MCF 10A (cell line): Measurements from ENCODE around the gene KIF2C. TPM values are rescaled to one million over a fixed set of nuclear protein-coding genes. Genes with fewer than 3 reads are reported as not detected.
"Not testable (repeated sequence)": the region's sequence is repeated elsewhere in the genome, so short reads cannot be mapped to it uniquely, and the experiment has no call there.

Source experiments
- BruUV-seq: library from RNA; stranded (reverse); fragments of 400-500 nt; replicated peaks from 2 replicates; lab custom pipeline; 2021; lab: Mats Ljungman, UMichigan
- CTCF ChIA-PET: fragments of 300-600 bp; sonication (Branson Sonifier 250); formaldehyde crosslinking; extraction: SDS; loops from one replicate; lab custom pipeline; 2021; ENCODE audit warnings: antibody characterized with exemption, inconsistent platforms; lab: Yijun Ruan, JAX
- POLR2A ChIA-PET: fragments of 300-600, 350-650 bp; sonication (Branson Sonifier 250); formaldehyde crosslinking; extraction: SDS; loops from one replicate; lab custom pipeline; 2020; ENCODE audit warnings: antibody characterized with exemption, inconsistent platforms; lab: Yijun Ruan, JAX
- DNase-seq: peaks from one replicate; pipeline ENCODE4 v3.0.0-alpha.2; 2018; ENCODE audit not compliant: unreplicated experiment
- H3K27ac Mint-ChIP-seq: one replicate; pipeline ENCODE4 v1.8.0; 2022; ENCODE audit warnings: mild to moderate bottlenecking, low read depth, mixed read lengths; ENCODE audit not compliant: unreplicated experiment
- H3K27me3 Mint-ChIP-seq: one replicate; pipeline ENCODE4 v1.8.0; 2022; ENCODE audit warnings: mixed read lengths; ENCODE audit not compliant: insufficient read depth, unreplicated experiment
- H3K36me3 Mint-ChIP-seq: one replicate; pipeline ENCODE4 v1.8.0; 2022; ENCODE audit warnings: mild to moderate bottlenecking, moderate library complexity, mixed read lengths; ENCODE audit not compliant: insufficient read depth, unreplicated experiment
- H3K4me1 Mint-ChIP-seq: one replicate; pipeline ENCODE4 v1.8.0; 2022; ENCODE audit warnings: mixed read lengths; ENCODE audit not compliant: insufficient read depth, unreplicated experiment
- H3K4me3 Mint-ChIP-seq: one replicate; pipeline ENCODE4 v1.8.0; 2022; ENCODE audit warnings: mild to moderate bottlenecking, moderate library complexity, mixed read lengths; ENCODE audit not compliant: unreplicated experiment
- H3K9me3 Mint-ChIP-seq: one replicate; pipeline ENCODE4 v1.8.0; 2022; ENCODE audit warnings: mixed read lengths; ENCODE audit not compliant: unreplicated experiment
- intact Hi-C: fragments of 100-400 bp; cut with micrococcal nuclease; formaldehyde crosslinking; loops from 2 replicates; pipeline ENCODE4 v1.14.1; 2022
- total RNA-seq: library from RNA; stranded (reverse); gene quantifications from 2 replicates; pipeline ENCODE4 v1.2.3, GENCODE V29; 2022
- TF ChIP-seq, protein P1 (sequence below): fragments of 200-600 bp; IDR thresholded peaks from one replicate; pipeline ENCODE4 v1.8.0; 2022; ENCODE audit warnings: antibody characterized with exemption, mild to moderate bottlenecking; ENCODE audit not compliant: unreplicated experiment

The KIF2C gene
- total RNA-seq, 1 experiment from 2014 or later, result 25.1 TPM

- TF ChIP-seq, protein P1, sequence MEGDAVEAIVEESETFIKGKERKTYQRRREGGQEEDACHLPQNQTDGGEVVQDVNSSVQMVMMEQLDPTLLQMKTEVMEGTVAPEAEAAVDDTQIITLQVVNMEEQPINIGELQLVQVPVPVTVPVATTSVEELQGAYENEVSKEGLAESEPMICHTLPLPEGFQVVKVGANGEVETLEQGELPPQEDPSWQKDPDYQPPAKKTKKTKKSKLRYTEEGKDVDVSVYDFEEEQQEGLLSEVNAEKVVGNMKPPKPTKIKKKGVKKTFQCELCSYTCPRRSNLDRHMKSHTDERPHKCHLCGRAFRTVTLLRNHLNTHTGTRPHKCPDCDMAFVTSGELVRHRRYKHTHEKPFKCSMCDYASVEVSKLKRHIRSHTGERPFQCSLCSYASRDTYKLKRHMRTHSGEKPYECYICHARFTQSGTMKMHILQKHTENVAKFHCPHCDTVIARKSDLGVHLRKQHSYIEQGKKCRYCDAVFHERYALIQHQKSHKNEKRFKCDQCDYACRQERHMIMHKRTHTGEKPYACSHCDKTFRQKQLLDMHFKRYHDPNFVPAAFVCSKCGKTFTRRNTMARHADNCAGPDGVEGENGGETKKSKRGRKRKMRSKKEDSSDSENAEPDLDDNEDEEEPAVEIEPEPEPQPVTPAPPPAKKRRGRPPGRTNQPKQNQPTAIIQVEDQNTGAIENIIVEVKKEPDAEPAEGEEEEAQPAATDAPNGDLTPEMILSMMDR, result no peak
- Mint-ChIP-seq H3K9me3 (no peaks in the 10 kb centered on the region), H3K36me3 (peaks cover 72% of the 10 kb centered on the region), H3K27ac (peak within 1 kb of the TSS; percentile 100), H3K27me3 (no peaks in the 10 kb centered on the region), H3K4me3 (peak within 1 kb of the TSS; percentile 52), H3K4me1 (peaks cover 48% of the 10 kb centered on the region)
- CTCF ChIA-PET, result interaction anchor here (0.5 to 2.1 kb wide), 4 partner anchors 11 to 1610 kb away, joined by 3 to 8 read pairs (median 4); partner anchors contain the start of gene RNU5D-1
- POLR2A ChIA-PET, result interaction anchor here (0.6 to 4.3 kb wide), 16 partner anchors 8 to 577 kb away, joined by 3 to 79 read pairs (median 4); partner anchors contain the start of genes PLK3, RNU5D-1, RPS8 and UROD
- intact Hi-C loops, result no loop called here
- DNase-seq, result no peak
- BruUV-seq, result no TSS peak
These were observed 68.7 kb downstream of the KIF2C start, which contains the start of gene BTBD19 for GRCh38 chr1:44808063-44808937. Gene BTBD19 (plus strand): TSS chr1:44808523. CDS start chr1:44808821, 298 bp downstream.

DNA sequence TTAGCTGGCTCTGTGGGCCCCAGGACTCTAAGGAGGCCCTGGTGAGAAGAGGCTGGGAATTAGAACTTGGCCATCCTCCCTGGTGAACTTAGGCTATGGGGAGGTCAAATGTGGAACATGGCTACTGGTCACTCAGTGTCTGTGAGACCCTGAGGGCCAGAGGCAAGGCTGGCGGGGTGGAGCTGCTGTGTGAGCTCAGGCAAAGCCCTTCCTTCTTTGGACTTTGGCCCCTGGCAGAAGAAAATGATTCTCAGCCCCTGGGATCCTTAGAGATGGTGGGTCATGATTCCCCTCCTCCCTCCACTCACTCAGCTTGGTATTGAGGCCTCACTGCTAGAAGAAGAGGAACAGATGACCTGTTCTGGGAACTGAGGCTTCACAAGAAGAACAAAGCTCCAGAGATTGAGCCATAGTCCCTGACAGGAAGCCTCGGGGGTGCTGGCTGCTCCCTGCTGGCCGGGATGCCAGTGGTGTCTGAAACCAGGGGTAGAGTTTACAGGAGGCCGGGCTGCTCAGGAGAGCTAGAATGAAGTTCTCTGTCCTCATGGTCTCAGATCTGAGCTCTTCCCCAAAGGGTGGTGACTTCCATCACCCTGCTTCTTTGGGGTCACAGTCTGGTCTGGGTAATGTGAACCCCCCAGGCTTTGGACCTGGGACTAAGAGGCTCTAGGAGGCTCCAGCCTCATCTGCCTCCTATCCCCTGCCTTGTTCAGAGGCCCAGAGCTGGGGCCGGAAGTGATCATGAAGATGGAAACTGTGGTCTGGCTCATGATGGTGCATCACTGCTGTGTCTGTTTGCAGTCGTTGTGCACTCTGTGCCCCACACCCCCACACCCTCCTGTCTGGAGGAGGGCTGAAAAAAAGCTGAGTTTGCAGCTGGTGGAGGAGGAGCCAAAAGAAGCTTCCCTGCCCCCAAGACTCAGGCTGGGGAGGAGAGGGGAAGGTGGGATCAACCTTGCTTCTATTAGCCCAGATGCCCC, 69.6 kb downstream of the KIF2C start:
- no peaks in the 10 kb centered on the region for H3K27me3 Mint-ChIP-seq
- peak overlapping the region; percentile 100 for H3K27ac Mint-ChIP-seq
- POLR2A ChIA-PET, result interaction anchor here (0.7 to 4.3 kb wide), 6 partner anchors 9 to 494 kb away, joined by 3 to 79 read pairs (median 6); partner anchors contain the start of genes PLK3 and RPS8
- H3K36me3 Mint-ChIP-seq, result peaks cover 69% of the 10 kb centered on the region
- CTCF ChIA-PET, result interaction anchor here (0.8 to 2.1 kb wide), 4 partner anchors 12 to 27 kb away, joined by 3 to 8 read pairs (median 4); no protein-coding TSS in a partner anchor
- peaks cover 46% of the 10 kb centered on the region for H3K4me1 Mint-ChIP-seq
- BruUV-seq, result no TSS peak
- intact Hi-C loops, result no loop called here
- TF ChIP-seq, protein P1, result no peak
- no peaks in the 10 kb centered on the region for H3K9me3 Mint-ChIP-seq
- DNase-seq, result peak; percentile 65
- H3K4me3 Mint-ChIP-seq, result no peak overlapping the region

DNA sequence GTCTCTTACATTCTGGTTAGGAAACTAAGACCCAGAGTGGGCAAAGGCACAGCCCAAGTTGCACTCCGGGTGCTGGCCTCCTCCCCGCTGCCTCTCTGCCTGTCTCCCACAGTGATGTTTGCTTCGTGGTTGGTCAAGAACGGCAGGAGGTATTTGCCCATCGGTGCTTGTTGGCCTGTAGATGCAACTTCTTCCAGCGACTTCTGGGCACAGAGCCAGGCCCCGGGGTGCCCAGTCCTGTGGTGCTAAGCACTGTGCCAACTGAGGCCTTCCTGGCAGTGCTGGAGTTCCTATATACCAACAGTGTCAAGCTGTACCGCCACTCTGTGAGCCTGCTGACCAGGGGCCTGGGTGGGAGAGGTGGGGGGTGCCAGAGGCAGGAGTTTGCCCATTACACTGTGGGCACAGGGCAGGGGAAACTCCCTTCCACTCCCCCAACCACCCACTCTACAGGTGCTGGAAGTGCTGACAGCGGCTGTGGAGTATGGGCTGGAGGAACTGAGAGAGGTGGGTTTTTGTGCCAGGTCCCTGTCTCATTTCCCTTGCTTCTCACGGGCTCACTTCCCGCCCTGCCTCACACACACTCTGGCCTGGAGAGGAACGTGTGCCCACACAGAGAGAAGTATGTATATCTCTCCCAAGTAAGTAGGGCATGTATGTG, 70.6 kb downstream of the KIF2C start:
- Mint-ChIP-seq H3K27ac (peak overlapping the region; percentile 100), H3K4me3 (no peak overlapping the region), H3K4me1 (peaks cover 49% of the 10 kb centered on the region), H3K27me3 (no peaks in the 10 kb centered on the region), H3K36me3 (peaks cover 69% of the 10 kb centered on the region), H3K9me3 (no peaks in the 10 kb centered on the region)
- intact Hi-C loops, result no loop called here
- ChIA-PET CTCF (interaction anchor here (0.7 to 1.1 kb wide), 4 partner anchors 12 to 118 kb away, joined by 3 to 4 read pairs (median 3); no protein-coding TSS in a partner anchor), POLR2A (interaction anchor here (2.2 to 4.3 kb wide), 3 partner anchors 10 to 34 kb away, joined by 7 to 79 read pairs (median 26); partner anchors contain the start of genes PLK3 and RPS8)
- TF ChIP-seq, protein P1, result no peak
- DNase-seq, result peak; percentile 97
- no TSS peak for BruUV-seq

DNA sequence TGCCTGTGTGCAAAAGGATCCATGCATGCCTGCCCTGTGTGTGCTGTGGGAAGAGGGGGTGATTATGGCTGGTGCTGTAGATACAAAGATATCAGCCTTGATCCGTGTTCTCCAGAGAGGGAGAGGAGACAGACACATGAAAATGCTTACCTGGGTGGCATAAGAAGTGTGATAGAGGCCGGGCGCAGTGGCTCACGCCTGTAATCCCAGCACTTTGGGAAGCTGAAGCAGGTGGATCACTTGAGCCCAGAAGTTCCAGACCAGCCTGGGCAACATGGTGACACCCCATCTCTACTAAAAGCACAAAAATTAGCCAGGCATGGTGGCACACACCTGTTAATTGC, 71.1 kb downstream of the KIF2C start:
- H3K4me3 Mint-ChIP-seq, H3K27me3 Mint-ChIP-seq, intact Hi-C loops, DNase-seq, H3K9me3 Mint-ChIP-seq, BruUV-seq: not testable (repeated sequence)
- H3K27ac Mint-ChIP-seq, result peak overlapping the region; percentile 7
- H3K36me3 Mint-ChIP-seq, result peaks cover 69% of the 10 kb centered on the region
- ChIA-PET CTCF (interaction anchor here (0.7 kb wide), 2 partner anchors 12 to 118 kb away, joined by 3 read pairs; no protein-coding TSS in a partner anchor), POLR2A (interaction anchor here (0.7 to 2.2 kb wide), 2 partner anchors 9 to 11 kb away, joined by 3 to 7 read pairs; partner anchors contain the start of gene PLK3)
- peaks cover 50% of the 10 kb centered on the region for H3K4me1 Mint-ChIP-seq
